Naive B cell (primary cell): ENCODE data around the gene RLF. TPM values are rescaled to one million over a fixed set of nuclear protein-coding genes. Genes with fewer than 3 reads are reported as not detected.

Experiments
- ATAC-seq, 2 donors: fragments of 150-1000 bp; cut with Tn5 transposase; 2 replicates each; pipeline ENCODE4 v1.10.0; 2021; ENCODE audit warnings: low read depth in 2 of 2, mild to moderate bottlenecking in 2 of 2, moderate library complexity in 2 of 2
- DNase-seq: peaks from one replicate; pipeline ENCODE4 v3.0.0; 2022
- H3K27ac Mint-ChIP-seq, 6 donors: one replicate each; pipeline ENCODE4 v1.8.0; 2020 to 2022; ENCODE audit warnings: mild to moderate bottlenecking in 6 of 6, mixed read lengths in 6 of 6, moderate library complexity in 5 of 6, inconsistent platforms in 2 of 6
- H3K27me3 Mint-ChIP-seq, 3 donors: one replicate each; pipeline ENCODE4 v1.8.0; 2021 to 2022; ENCODE audit warnings: mixed read lengths in 3 of 3, mild to moderate bottlenecking in 1 of 3
- H3K36me3 Mint-ChIP-seq, 2 donors: one replicate each; pipeline ENCODE4 v1.8.0; 2020 to 2022; ENCODE audit warnings: mixed read lengths in 2 of 2, inconsistent platforms in 1 of 2, mild to moderate bottlenecking in 1 of 2
- H3K4me1 Mint-ChIP-seq, 3 donors: one replicate each; pipeline ENCODE4 v1.8.0; 2020 to 2022; ENCODE audit warnings: mixed read lengths in 3 of 3, inconsistent platforms in 1 of 3, mild to moderate bottlenecking in 1 of 3, moderate library complexity in 1 of 3
- H3K4me3 Mint-ChIP-seq, 8 donors: one replicate each; pipeline ENCODE4 v1.8.0; 2020 to 2022; ENCODE audit warnings: mild to moderate bottlenecking in 8 of 8, mixed read lengths in 8 of 8, moderate library complexity in 8 of 8, inconsistent platforms in 2 of 8
- H3K9me3 Mint-ChIP-seq, 7 donors: one replicate each; pipeline ENCODE4 v1.8.0; 2020 to 2022; ENCODE audit warnings: mixed read lengths in 7 of 7, mild to moderate bottlenecking in 5 of 7, inconsistent platforms in 2 of 7, moderate library complexity in 1 of 7
- polyA plus RNA-seq, 6 donors: library from polyadenylated mRNA; unstranded; fragments of 300-500 nt; fragmentation: Illumina TruSeq; gene quantifications; one replicate each; pipeline ENCODE4 v1.2.3, GENCODE V29; 2021; ENCODE audit warnings: low read depth in 6 of 6

The RLF gene
- polyA plus RNA-seq, 6 donors from 2014 or later, result 10.2 to 14.8 (median 12.4) TPM

- Mint-ChIP-seq H3K4me3 (no peak overlapping the region), H3K36me3 (peaks cover 0 to 5% of the 10 kb centered on the region in 2 donors), H3K4me1 (peaks cover 0 to 2% (median 0%) of the 10 kb centered on the region in 3 donors), H3K27ac (no peak overlapping the region), H3K27me3 (no peaks in the 10 kb centered on the region), H3K9me3 (no peaks in the 10 kb centered on the region)
- ATAC-seq (no peak), DNase-seq (no peak)
Measured at GRCh38 chr1:40221977-40222772, 61.0 kb downstream of the RLF start.

GRCh38 chr1:40224040-40224439 is 62.9 kb downstream of the RLF start:
- peaks cover 0 to 5% of the 10 kb centered on the region in 2 donors for H3K36me3 Mint-ChIP-seq
- no peak overlapping the region for H3K4me3 Mint-ChIP-seq
- DNase-seq (no peak), ATAC-seq (no peak)
- H3K27me3 Mint-ChIP-seq, result no peaks in the 10 kb centered on the region
- peaks cover 0 to 2% (median 0%) of the 10 kb centered on the region in 3 donors for H3K4me1 Mint-ChIP-seq
- no peaks in the 10 kb centered on the region for H3K9me3 Mint-ChIP-seq
- no peak overlapping the region for H3K27ac Mint-ChIP-seq

DNA sequence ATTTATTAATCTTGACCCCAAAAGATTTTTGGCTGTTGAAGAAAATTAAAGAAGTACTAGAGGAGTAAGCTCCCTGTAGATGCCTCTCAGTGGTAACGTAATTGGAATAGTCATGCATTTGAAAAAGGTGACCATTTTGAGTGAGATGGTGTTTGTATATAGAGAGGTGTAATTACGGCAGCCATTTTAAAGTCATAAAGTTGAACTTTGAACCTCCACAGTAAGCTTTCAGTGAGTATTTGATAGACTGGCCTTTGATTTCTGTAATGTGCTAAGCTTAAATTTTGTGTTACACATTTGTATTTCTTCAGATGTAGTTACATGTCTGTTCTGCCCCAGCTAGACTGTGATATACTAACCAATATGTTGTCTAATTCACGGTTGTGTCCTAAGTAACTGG is 65.0 kb downstream of the RLF start:
- no peaks in the 10 kb centered on the region for H3K4me1 Mint-ChIP-seq
- no peak overlapping the region for H3K4me3 Mint-ChIP-seq
- peaks cover 5 to 11% of the 10 kb centered on the region in 2 donors for H3K36me3 Mint-ChIP-seq
- peak overlapping the region in 2 of 6 donors; percentile 7 to 45 for H3K27ac Mint-ChIP-seq
- ATAC-seq (no peak), DNase-seq (no peak)
- H3K27me3 Mint-ChIP-seq, result no peaks in the 10 kb centered on the region
- peaks cover 0 to 2% (median 0%) of the 10 kb centered on the region in 7 donors for H3K9me3 Mint-ChIP-seq

DNA sequence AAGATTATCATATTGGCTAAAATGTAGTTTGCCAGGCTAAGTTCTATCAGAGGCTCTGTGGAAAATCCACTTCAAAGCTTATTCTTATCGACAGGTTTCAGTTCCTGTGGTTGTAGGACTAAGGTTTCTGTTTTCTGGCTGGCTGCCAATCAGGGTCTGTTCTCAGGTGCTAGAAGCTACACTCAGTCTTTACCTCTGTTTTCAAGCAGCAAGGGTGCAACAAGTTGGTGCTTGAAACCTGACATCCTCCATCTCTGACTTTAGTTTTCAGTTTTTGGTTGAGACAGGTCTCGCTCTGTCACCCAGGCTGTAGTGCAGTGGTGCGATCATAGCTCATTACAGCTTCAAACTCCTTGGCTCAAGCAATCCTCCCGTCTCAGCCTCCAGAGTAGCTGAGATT is 71.3 kb downstream of the RLF start:
- Mint-ChIP-seq H3K27me3 (no peaks in the 10 kb centered on the region), H3K36me3 (peaks cover 29 to 43% of the 10 kb centered on the region in 2 donors), H3K27ac (peak overlapping the region in 1 of 6 donors; percentile 75), H3K4me3 (no peak overlapping the region), H3K9me3 (peaks cover 0 to 5% (median 1%) of the 10 kb centered on the region in 7 donors), H3K4me1 (peaks cover 0 to 8% (median 4%) of the 10 kb centered on the region in 3 donors)
- peak; percentile 80 to 87 for ATAC-seq
- peak; percentile 40 for DNase-seq

- no peak for ATAC-seq
- H3K4me3 Mint-ChIP-seq, result no peak overlapping the region
- no peak overlapping the region for H3K27ac Mint-ChIP-seq
- H3K36me3 Mint-ChIP-seq, result peaks cover 12 to 23% of the 10 kb centered on the region in 2 donors
- no peaks in the 10 kb centered on the region for H3K27me3 Mint-ChIP-seq
- H3K9me3 Mint-ChIP-seq, result no peaks in the 10 kb centered on the region
- peaks cover 4 to 8% (median 5%) of the 10 kb centered on the region in 3 donors for H3K4me1 Mint-ChIP-seq
- DNase-seq, result no peak
Measured at GRCh38 chr1:40239626-40240025, 78.4 kb downstream of the RLF start.

- peaks cover 4 to 8% (median 5%) of the 10 kb centered on the region in 3 donors for H3K4me1 Mint-ChIP-seq
- H3K4me3 Mint-ChIP-seq, result no peak overlapping the region
- H3K36me3 Mint-ChIP-seq, result peaks cover 12 to 22% of the 10 kb centered on the region in 2 donors
- DNase-seq (no peak), ATAC-seq (no peak)
- H3K27me3 Mint-ChIP-seq, result no peaks in the 10 kb centered on the region
- H3K9me3 Mint-ChIP-seq, result no peaks in the 10 kb centered on the region
- H3K27ac Mint-ChIP-seq, result no peak overlapping the region
Measured at GRCh38 chr1:40240390-40240789, 79.2 kb downstream of the RLF start.

DNA sequence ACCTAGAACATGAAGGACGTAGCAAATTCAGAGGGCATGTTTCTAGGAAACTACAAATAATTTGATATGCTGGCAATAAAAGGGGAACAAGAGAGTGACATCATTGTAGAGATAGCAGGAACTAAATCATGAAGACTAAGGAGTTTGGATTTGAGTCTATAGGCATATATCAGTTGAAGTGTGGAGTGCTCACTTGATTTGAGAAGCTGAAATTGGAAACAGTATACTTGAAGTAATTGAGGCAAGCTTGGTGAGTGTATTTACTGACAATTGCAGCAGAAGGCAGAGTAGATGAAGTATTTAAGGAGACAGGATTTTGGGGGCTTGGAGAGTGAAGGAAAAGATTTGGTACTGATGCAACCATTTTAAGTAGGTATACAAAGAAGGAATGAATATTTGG is 80.2 kb downstream of the RLF start:
- Mint-ChIP-seq H3K27me3 (no peaks in the 10 kb centered on the region), H3K27ac (peak overlapping the region in 2 of 6 donors; percentile 0), H3K4me3 (no peak overlapping the region), H3K36me3 (peaks cover 5 to 12% of the 10 kb centered on the region in 2 donors), H3K9me3 (no peaks in the 10 kb centered on the region), H3K4me1 (peaks cover 8 to 11% (median 8%) of the 10 kb centered on the region in 3 donors)
- no peak for ATAC-seq
- DNase-seq, result no peak

GRCh38 chr1:40243351-40243750 is 82.2 kb downstream of the RLF start:
- Mint-ChIP-seq H3K27me3 (no peaks in the 10 kb centered on the region), H3K9me3 (no peaks in the 10 kb centered on the region), H3K4me3 (no peak overlapping the region), H3K4me1 (peaks cover 8 to 11% (median 8%) of the 10 kb centered on the region in 3 donors), H3K27ac (peak overlapping the region in 1 of 6 donors; percentile 36), H3K36me3 (no peaks in the 10 kb centered on the region)
- ATAC-seq, result no peak
- no peak for DNase-seq

- ATAC-seq, result no peak
- Mint-ChIP-seq H3K27ac (peak overlapping the region in 2 of 6 donors; percentile 44 to 62), H3K4me1 (peaks cover 8 to 11% (median 8%) of the 10 kb centered on the region in 3 donors), H3K27me3 (no peaks in the 10 kb centered on the region), H3K4me3 (no peak overlapping the region), H3K9me3 (no peaks in the 10 kb centered on the region), H3K36me3 (no peaks in the 10 kb centered on the region)
- DNase-seq, result no peak
Measured at GRCh38 chr1:40244138-40244744, 83.1 kb downstream of the RLF start.

GRCh38 chr1:40245686-40246085 is 84.5 kb downstream of the RLF start:
- no peak overlapping the region for H3K4me3 Mint-ChIP-seq
- DNase-seq, result no peak
- no peak for ATAC-seq
- H3K27ac Mint-ChIP-seq, result peak overlapping the region in 1 of 6 donors; percentile 32
- H3K27me3 Mint-ChIP-seq, result no peaks in the 10 kb centered on the region
- H3K9me3 Mint-ChIP-seq, result no peaks in the 10 kb centered on the region
- no peaks in the 10 kb centered on the region for H3K36me3 Mint-ChIP-seq
- peaks cover 8 to 11% (median 8%) of the 10 kb centered on the region in 3 donors for H3K4me1 Mint-ChIP-seq

DNA sequence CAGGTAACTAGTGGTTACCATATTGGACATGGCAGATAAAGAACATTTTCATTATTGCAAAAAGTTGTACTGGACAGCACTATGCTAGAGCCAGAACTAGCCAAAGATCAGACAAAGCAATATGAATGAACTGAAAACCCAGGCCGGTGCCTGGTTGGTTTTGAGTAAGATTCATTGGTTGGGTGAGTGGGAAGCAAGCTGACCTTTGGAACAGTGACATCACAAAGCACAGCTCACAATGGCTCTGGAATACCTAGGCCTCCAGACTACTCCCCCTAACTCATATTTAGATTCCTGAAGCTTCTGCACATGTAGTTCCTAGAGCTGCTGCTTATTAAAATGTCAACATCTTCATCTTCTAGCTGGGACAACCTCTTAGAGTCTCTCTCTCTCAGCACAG is 86.5 kb downstream of the RLF start, which contains the start of gene TMCO2:
Gene TMCO2 (plus strand): TSS at position 283 of the 400 bp plus-strand sequence. CDS start 57 bp downstream, at position 340.
- Mint-ChIP-seq H3K4me1 (peaks cover 3 to 5% (median 3%) of the 10 kb centered on the region in 3 donors), H3K27ac (no peak within 1 kb of the TSS), H3K4me3 (no peak within 1 kb of the TSS), H3K9me3 (no peaks in the 10 kb centered on the region), H3K36me3 (no peaks in the 10 kb centered on the region), H3K27me3 (no peaks in the 10 kb centered on the region)
- DNase-seq (no peak), ATAC-seq (no peak)

- Mint-ChIP-seq H3K27me3 (no peaks in the 10 kb centered on the region), H3K4me3 (no peak overlapping the region), H3K9me3 (no peaks in the 10 kb centered on the region), H3K36me3 (no peaks in the 10 kb centered on the region), H3K27ac (no peak overlapping the region), H3K4me1 (peaks cover 3 to 5% (median 3%) of the 10 kb centered on the region in 3 donors)
- DNase-seq (no peak), ATAC-seq (no peak)
Measured at GRCh38 chr1:40248412-40248811, 87.2 kb downstream of the RLF start.

GRCh38 chr1:40251456-40251855 is 90.3 kb downstream of the RLF start:
- ATAC-seq, result no peak
- H3K27me3 Mint-ChIP-seq, result no peaks in the 10 kb centered on the region
- no peak for DNase-seq
- H3K4me1 Mint-ChIP-seq, result peaks cover 8 to 13% (median 9%) of the 10 kb centered on the region in 3 donors
- no peaks in the 10 kb centered on the region for H3K9me3 Mint-ChIP-seq
- H3K27ac Mint-ChIP-seq, result peak overlapping the region in 3 of 6 donors; percentile 28 to 88 (median 55)
- no peaks in the 10 kb centered on the region for H3K36me3 Mint-ChIP-seq
- no peak overlapping the region for H3K4me3 Mint-ChIP-seq

GRCh38 chr1:40252601-40253000 is 91.4 kb downstream of the RLF start:
- Mint-ChIP-seq H3K27ac (peak overlapping the region in 1 of 6 donors; percentile 47), H3K4me1 (peaks cover 12 to 20% (median 16%) of the 10 kb centered on the region in 3 donors), H3K9me3 (no peaks in the 10 kb centered on the region), H3K27me3 (no peaks in the 10 kb centered on the region), H3K4me3 (no peak overlapping the region), H3K36me3 (no peaks in the 10 kb centered on the region)
- ATAC-seq (no peak), DNase-seq (no peak)
